Activated B cell treated with CpG ODN at 0.5 μM for 24 hours (primary cell): Measurements from ENCODE around the gene ATP12A. TPM values are rescaled to one million over a fixed set of nuclear protein-coding genes. Genes with fewer than 3 reads are reported as not detected.

Experiments
- ATAC-seq: fragments of 200-7000 bp; cut with Tn5 transposase; one replicate; pipeline ENCODE4 v1.10.0; 2021; ENCODE audit warnings: low read depth, mild to moderate bottlenecking, moderate library complexity
- CTCF ChIA-PET: fragments of 350-600 bp; sonication (Branson Sonifier 250); formaldehyde crosslinking; loops from one replicate; lab custom pipeline; 2021; ENCODE audit warnings: antibody characterized with exemption; lab: Charles Lee
- POLR2A ChIA-PET: fragments of 350-600 bp; sonication (Branson Sonifier 250); formaldehyde crosslinking; loops from one replicate; lab custom pipeline; 2021; ENCODE audit warnings: antibody characterized with exemption; lab: Charles Lee
- DNase-seq: peaks from one replicate; pipeline ENCODE4 v3.0.0; 2022
- H3K27ac Mint-ChIP-seq: one replicate; pipeline ENCODE4 v1.8.0; 2020; ENCODE audit warnings: mixed read lengths
- H3K27me3 Mint-ChIP-seq: one replicate; pipeline ENCODE4 v1.8.0; 2021; ENCODE audit warnings: mixed read lengths
- H3K36me3 Mint-ChIP-seq: one replicate; pipeline ENCODE4 v1.8.0; 2021; ENCODE audit warnings: low read depth, mixed read lengths
- H3K4me1 Mint-ChIP-seq: one replicate; pipeline ENCODE4 v1.8.0; 2021; ENCODE audit warnings: mixed read lengths
- H3K4me3 Mint-ChIP-seq: one replicate; pipeline ENCODE4 v1.8.0; 2020; ENCODE audit warnings: mild to moderate bottlenecking, mixed read lengths
- H3K9me3 Mint-ChIP-seq: one replicate; pipeline ENCODE4 v1.8.0; 2020; ENCODE audit warnings: mixed read lengths
- CTCF ChIP-seq: fragments of 200-600 bp; IDR thresholded peaks from one replicate; pipeline ENCODE4 v1.8.0; 2022; ENCODE audit warnings: antibody characterized with exemption, mild to moderate bottlenecking
- intact Hi-C: fragments of 100-400 bp; cut with micrococcal nuclease; formaldehyde crosslinking; loops from one replicate; pipeline ENCODE4 v1.15.1; 2024
- total RNA-seq: library from RNA; stranded (reverse); gene quantifications from 2 replicates; pipeline ENCODE4 v1.2.3, GENCODE V29; 2022

The ATP12A gene
- total RNA-seq, 1 donor from 2014 or later, result not detected

- ATAC-seq, result no peak
- H3K36me3 Mint-ChIP-seq, result no peaks in the 10 kb centered on the region
- TF ChIP-seq CTCF, result no peak
- intact Hi-C loops, result loop anchor here (5.0 kb wide), 1 partner anchor 355 kb away; no protein-coding TSS in a partner anchor
- H3K4me1 Mint-ChIP-seq, result peaks cover 19% of the 10 kb centered on the region
- DNase-seq, result no peak
- H3K4me3 Mint-ChIP-seq, result no peak overlapping the region
- POLR2A ChIA-PET, result no interaction called here
- CTCF ChIA-PET, result interaction anchor here (0.8 to 1.4 kb wide), 3 partner anchors 10 to 286 kb away, joined by 3 to 6 read pairs (median 4); no protein-coding TSS in a partner anchor
- no peaks in the 10 kb centered on the region for H3K9me3 Mint-ChIP-seq
- H3K27ac Mint-ChIP-seq, result no peak overlapping the region
- H3K27me3 Mint-ChIP-seq, result peaks cover 32% of the 10 kb centered on the region
These were observed 2.1 kb downstream of the ATP12A start for GRCh38 chr13:24682353-24682752.

- no peak overlapping the region for H3K27ac Mint-ChIP-seq
- POLR2A ChIA-PET, result no interaction called here
- no peak for TF ChIP-seq CTCF
- ATAC-seq, result no peak
- no peak for DNase-seq
- peaks cover 19% of the 10 kb centered on the region for H3K4me1 Mint-ChIP-seq
- H3K36me3 Mint-ChIP-seq, result no peaks in the 10 kb centered on the region
- H3K4me3 Mint-ChIP-seq, result no peak overlapping the region
- CTCF ChIA-PET, result interaction anchor here (0.7 to 1.4 kb wide), 4 partner anchors 11 to 285 kb away, joined by 3 to 6 read pairs (median 4); no protein-coding TSS in a partner anchor
- no peaks in the 10 kb centered on the region for H3K9me3 Mint-ChIP-seq
- intact Hi-C loops, result loop anchor here (5.0 kb wide), 1 partner anchor 354 kb away; no protein-coding TSS in a partner anchor
- peaks cover 32% of the 10 kb centered on the region for H3K27me3 Mint-ChIP-seq
These were observed 3.1 kb downstream of the ATP12A start for GRCh38 chr13:24683351-24683750.

GRCh38 chr13:24683838-24684599, 3.8 kb downstream of the ATP12A start:
- Mint-ChIP-seq H3K4me1 (peaks cover 19% of the 10 kb centered on the region), H3K9me3 (no peaks in the 10 kb centered on the region), H3K27me3 (peaks cover 34% of the 10 kb centered on the region), H3K27ac (no peak overlapping the region), H3K4me3 (no peak overlapping the region), H3K36me3 (no peaks in the 10 kb centered on the region)
- ChIA-PET CTCF (interaction anchor here (0.9 to 1.5 kb wide), 3 partner anchors 10 to 459 kb away, joined by 3 to 5 read pairs (median 4); no protein-coding TSS in a partner anchor), POLR2A (no interaction called here)
- peak; percentile 68 for TF ChIP-seq CTCF
- intact Hi-C loops, result loop anchor here (1.0 to 5.0 kb wide), 4 partner anchors 45 to 353 kb away; no protein-coding TSS in a partner anchor
- DNase-seq (peak; percentile 37), ATAC-seq (peak; percentile 93)

- no peaks in the 10 kb centered on the region for H3K36me3 Mint-ChIP-seq
- ATAC-seq, result no peak
- CTCF ChIA-PET, result interaction anchor here (0.9 to 1.5 kb wide), 2 partner anchors 9 to 459 kb away, joined by 3 to 5 read pairs; no protein-coding TSS in a partner anchor
- H3K27ac Mint-ChIP-seq, result no peak overlapping the region
- no peaks in the 10 kb centered on the region for H3K9me3 Mint-ChIP-seq
- no peak for TF ChIP-seq CTCF
- intact Hi-C loops, result loop anchor here (1.0 to 5.0 kb wide), 4 partner anchors 44 to 353 kb away; no protein-coding TSS in a partner anchor
- H3K4me1 Mint-ChIP-seq, result peaks cover 17% of the 10 kb centered on the region
- peaks cover 28% of the 10 kb centered on the region for H3K27me3 Mint-ChIP-seq
- no peak for DNase-seq
- no peak overlapping the region for H3K4me3 Mint-ChIP-seq
- POLR2A ChIA-PET, result interaction anchor here (0.7 kb wide), 1 partner anchor 657 kb away, joined by 3 read pairs; no protein-coding TSS in a partner anchor
These were observed 4.4 kb downstream of the ATP12A start for GRCh38 chr13:24684600-24684998.

GRCh38 chr13:24685314-24685713, 5.1 kb downstream of the ATP12A start:
- TF ChIP-seq CTCF, result no peak
- POLR2A ChIA-PET, result no interaction called here
- Mint-ChIP-seq H3K4me3 (no peak overlapping the region), H3K9me3 (no peaks in the 10 kb centered on the region), H3K27me3 (peaks cover 24% of the 10 kb centered on the region), H3K36me3 (no peaks in the 10 kb centered on the region), H3K4me1 (peaks cover 13% of the 10 kb centered on the region), H3K27ac (no peak overlapping the region)
- DNase-seq (no peak), ATAC-seq (no peak)
- CTCF ChIA-PET, result interaction anchor here (1.5 kb wide), 1 partner anchor 9 kb away, joined by 5 read pairs; no protein-coding TSS in a partner anchor
- intact Hi-C loops, result loop anchor here (2.0 kb wide), 2 partner anchors 43 to 283 kb away; no protein-coding TSS in a partner anchor
